ENCODE results near the gene SUN1. TPM values are rescaled to one million over a fixed set of nuclear protein-coding genes. Genes with fewer than 3 reads are reported as not detected.

SUN1 gene
- total and polyA plus RNA-seq, 2 experiments from 2014 or later, result 63.3 to 145 TPM

- no peak for TF ChIP-seq ZNF462 (CRISPR knock-in tag; IDR thresholded peaks at IDR 0.05)
- no peak for TF ChIP-seq EZH2phosphoT487 (IDR thresholded peaks at IDR 0.05; ENCODE audit: unreplicated experiment)
- TF ChIP-seq ETS1 (IDR thresholded peaks at IDR 0.05), result no peak
- no peak for TF ChIP-seq ZNF114 (CRISPR knock-in tag; IDR thresholded peaks at IDR 0.05)
- TF ChIP-seq JUNB (IDR thresholded peaks at IDR 0.05; ENCODE audit: unreplicated experiment), result no peak
- no peak for TF ChIP-seq STAT1 (IDR thresholded peaks at IDR 0.05; ENCODE audit: unreplicated experiment)
- TF ChIP-seq POLR2AphosphoS5 (IDR thresholded peaks at IDR 0.05; ENCODE audit: low read depth), result no peak
- no peak for TF ChIP-seq EZH2 (IDR thresholded peaks at IDR 0.05; ENCODE audit: low read depth, unreplicated experiment)
Observed at GRCh38 chr7:837001-837400, 4.7 kb downstream of the SUN1 start (continued).

GRCh38 chr7:840001-840600, 7.8 kb downstream of the SUN1 start:
- H3K9me2 ChIP-seq (ENCODE audit: insufficient read depth), result no peaks in the 10 kb centered on the region
- Mint-ChIP-seq H3K9me3 (no peaks in the 10 kb centered on the region), H3K4me3 (no peak overlapping the region), H3K27me3 (ENCODE audit: insufficient read depth, low read depth, poor library complexity) (peaks cover 16% of the 10 kb centered on the region), H3K36me3 (ENCODE audit: low read depth) (peaks cover 67% of the 10 kb centered on the region), H3K4me1 (no peaks in the 10 kb centered on the region; the same call in 2 of the 3 replicates), H3K27ac (no peak overlapping the region)
- no peak overlapping the region for H3K4me2 ChIP-seq
- H3F3A ChIP-seq (replicated peaks; ENCODE audit: low read depth), result 0 out of 2 replicates have a peak, but pooled peaks cover 2% of the 10 kb centered on the region
- no peak overlapping the region for H2AFZ ChIP-seq
- H3K4me3 ChIP-seq, result no peak overlapping the region
- H4K20me1 ChIP-seq (replicated peaks; ENCODE audit: insufficient read depth), result peaks cover 42% of the 10 kb centered on the region
- no peaks in the 10 kb centered on the region for H3K4me1 ChIP-seq (ENCODE audit: insufficient read depth)
- ATAC-seq, result no peak
- peaks cover 17% of the 10 kb centered on the region for H3K36me3 ChIP-seq (ENCODE audit: insufficient read depth)
- H3K27me3 ChIP-seq (ENCODE audit: insufficient read depth), result no peaks in the 10 kb centered on the region
- peaks cover 72% of the 10 kb centered on the region for H3K79me2 ChIP-seq (replicated peaks; ENCODE audit: insufficient read depth)
- no peak overlapping the region for H3K27ac ChIP-seq (ENCODE audit: low read depth)
- no peak for DNase-seq (ENCODE audit: low spot score)
- TF ChIP-seq STAT1 (IDR thresholded peaks at IDR 0.05; ENCODE audit: unreplicated experiment) (no peak), ZNF114 (CRISPR knock-in tag; IDR thresholded peaks at IDR 0.05) (no peak), CREB1 (CRISPR knock-in tag; IDR thresholded peaks at IDR 0.05; ENCODE audit: low read depth) (no peak), JUNB (IDR thresholded peaks at IDR 0.05; ENCODE audit: unreplicated experiment) (no peak), ZNF331 (CRISPR knock-in tag; IDR thresholded peaks at IDR 0.05; ENCODE audit: low read depth) (no peak), NANOG (IDR thresholded peaks at IDR 0.05; ENCODE audit: borderline replicate concordance) (no peak), EZH2phosphoT487 (IDR thresholded peaks at IDR 0.05; ENCODE audit: unreplicated experiment) (no peak), EZH2 (IDR thresholded peaks at IDR 0.05; ENCODE audit: low read depth, unreplicated experiment) (no peak)
- TF ChIP-seq, protein P1, sequence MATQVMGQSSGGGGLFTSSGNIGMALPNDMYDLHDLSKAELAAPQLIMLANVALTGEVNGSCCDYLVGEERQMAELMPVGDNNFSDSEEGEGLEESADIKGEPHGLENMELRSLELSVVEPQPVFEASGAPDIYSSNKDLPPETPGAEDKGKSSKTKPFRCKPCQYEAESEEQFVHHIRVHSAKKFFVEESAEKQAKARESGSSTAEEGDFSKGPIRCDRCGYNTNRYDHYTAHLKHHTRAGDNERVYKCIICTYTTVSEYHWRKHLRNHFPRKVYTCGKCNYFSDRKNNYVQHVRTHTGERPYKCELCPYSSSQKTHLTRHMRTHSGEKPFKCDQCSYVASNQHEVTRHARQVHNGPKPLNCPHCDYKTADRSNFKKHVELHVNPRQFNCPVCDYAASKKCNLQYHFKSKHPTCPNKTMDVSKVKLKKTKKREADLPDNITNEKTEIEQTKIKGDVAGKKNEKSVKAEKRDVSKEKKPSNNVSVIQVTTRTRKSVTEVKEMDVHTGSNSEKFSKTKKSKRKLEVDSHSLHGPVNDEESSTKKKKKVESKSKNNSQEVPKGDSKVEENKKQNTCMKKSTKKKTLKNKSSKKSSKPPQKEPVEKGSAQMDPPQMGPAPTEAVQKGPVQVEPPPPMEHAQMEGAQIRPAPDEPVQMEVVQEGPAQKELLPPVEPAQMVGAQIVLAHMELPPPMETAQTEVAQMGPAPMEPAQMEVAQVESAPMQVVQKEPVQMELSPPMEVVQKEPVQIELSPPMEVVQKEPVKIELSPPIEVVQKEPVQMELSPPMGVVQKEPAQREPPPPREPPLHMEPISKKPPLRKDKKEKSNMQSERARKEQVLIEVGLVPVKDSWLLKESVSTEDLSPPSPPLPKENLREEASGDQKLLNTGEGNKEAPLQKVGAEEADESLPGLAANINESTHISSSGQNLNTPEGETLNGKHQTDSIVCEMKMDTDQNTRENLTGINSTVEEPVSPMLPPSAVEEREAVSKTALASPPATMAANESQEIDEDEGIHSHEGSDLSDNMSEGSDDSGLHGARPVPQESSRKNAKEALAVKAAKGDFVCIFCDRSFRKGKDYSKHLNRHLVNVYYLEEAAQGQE (IDR thresholded peaks at IDR 0.05; ENCODE audit: unreplicated experiment), result no peak

Data from GM23338 (cell line).